Neural progenitor cell (in vitro differentiated cells): Measurements from ENCODE around the gene TENT5C. TPM values are rescaled to one million over a fixed set of nuclear protein-coding genes. Genes with fewer than 3 reads are reported as not detected.

ENCODE experiments used
- DNase-seq: peaks from one replicate; pipeline ENCODE4 v3.0.0-alpha.2; 2016; ENCODE audit warnings: low spot score
- H2AFZ ChIP-seq: fragments of 200-600 bp; sonication (generic); replicated peaks from 2 replicates; pipeline ENCODE4 v1.6.1; 2016; ENCODE audit warnings: antibody characterized with exemption
- H3F3A ChIP-seq: fragments of 200-600 bp; sonication (generic); 2 replicates; pipeline ENCODE4 v1.6.1; 2016; ENCODE audit warnings: antibody characterized with exemption, low read depth
- H3K27ac ChIP-seq: fragments of 200-600 bp; sonication (generic); 2 replicates; pipeline ENCODE4 v1.5.1; 2016; ENCODE audit warnings: mild to moderate bottlenecking
- H3K27me3 ChIP-seq: fragments of 200-600 bp; sonication (generic); 2 replicates; pipeline ENCODE4 v1.6.1; 2016; ENCODE audit warnings: mild to moderate bottlenecking, moderate library complexity
- H3K36me3 ChIP-seq: fragments of 200-600 bp; sonication (generic); 2 replicates; pipeline ENCODE4 v1.5.1; 2016
- H3K4me1 ChIP-seq: fragments of 200-600 bp; sonication (generic); 2 replicates; pipeline ENCODE4 v1.6.1; 2016; ENCODE audit warnings: mixed run types
- H3K4me2 ChIP-seq: fragments of 200-600 bp; sonication (generic); 2 replicates; pipeline ENCODE4 v1.6.1; 2016
- H3K4me3 ChIP-seq: fragments of 200-600 bp; sonication (generic); 2 replicates; pipeline ENCODE4 v1.5.1; 2016
- H3K79me2 ChIP-seq: fragments of 200-600 bp; sonication (generic); 2 replicates; pipeline ENCODE4 v1.6.1; 2016; ENCODE audit warnings: low read depth
- H3K9ac ChIP-seq: fragments of 200-600 bp; sonication (generic); 2 replicates; pipeline ENCODE4 v1.6.1; 2016
- H3K9me3 ChIP-seq: fragments of 200-600 bp; sonication (generic); 2 replicates; pipeline ENCODE4 v1.5.1; 2016; ENCODE audit warnings: low read depth
- H4K20me1 ChIP-seq: fragments of 200-600 bp; sonication (generic); 2 replicates; pipeline ENCODE4 v1.6.1; 2016; ENCODE audit warnings: low read depth
- H3K27ac Mint-ChIP-seq: 3 replicates; pipeline ENCODE4 v1.8.0; 2021; ENCODE audit warnings: mixed read lengths
- H3K27me3 Mint-ChIP-seq: 2 replicates; pipeline ENCODE4 v1.8.0; 2022; ENCODE audit warnings: low read depth, mild to moderate bottlenecking, inconsistent platforms, moderate library complexity, mixed read lengths; ENCODE audit not compliant: insufficient read depth
- H3K36me3 Mint-ChIP-seq: 3 replicates; pipeline ENCODE4 v1.8.0; 2021; ENCODE audit warnings: mixed read lengths
- H3K4me1 Mint-ChIP-seq: 3 replicates; pipeline ENCODE4 v1.8.0; 2021; ENCODE audit warnings: mixed read lengths
- H3K4me3 Mint-ChIP-seq: 3 replicates; pipeline ENCODE4 v1.8.0; 2021; ENCODE audit warnings: mild to moderate bottlenecking, moderate library complexity, mixed read lengths
- H3K9me3 Mint-ChIP-seq: 3 replicates; pipeline ENCODE4 v1.8.0; 2020; ENCODE audit warnings: mixed read lengths
- CTCF ChIP-seq: fragments of 200-600 bp; sonication (generic); IDR thresholded peaks from 2 replicates; pipeline ENCODE4 v1.5.1; 2017; ENCODE audit warnings: antibody characterized with exemption, mild to moderate bottlenecking
- EZH2 ChIP-seq: fragments of 200-600 bp; sonication (generic); IDR thresholded peaks from 2 replicates; pipeline ENCODE4 v1.6.1; 2017; ENCODE audit warnings: antibody characterized with exemption, mild to moderate bottlenecking, moderate library complexity
- EZH2phosphoT487 ChIP-seq: fragments of 200-600 bp; sonication (generic); IDR thresholded peaks from 2 replicates; pipeline ENCODE4 v1.6.1; 2017; ENCODE audit warnings: antibody characterized with exemption
- total RNA-seq: library from RNA; depleted of rRNA; stranded (reverse); fragments of >200 nt; gene quantifications from 2 replicates; pipeline ENCODE4 v1.2.3, GENCODE V29; 2015; ENCODE audit warnings: low replicate concordance

TENT5C gene
- total RNA-seq, 1 donor from 2014 or later: 0.39 TPM

GRCh38 chr1:117669572-117669971 is 63.7 kb downstream of the TENT5C start:
- no peak overlapping the region for H2AFZ ChIP-seq

GRCh38 chr1:117670976-117671780 is 65.3 kb downstream of the TENT5C start:
- Histone ChIP-seq H3K36me3 (no peaks in the 10 kb centered on the region), H3K79me2 (no peaks in the 10 kb centered on the region), H3K9ac (no peak overlapping the region), H2AFZ (no peak overlapping the region), H3K27ac (no peak overlapping the region), H3F3A (no peaks in the 10 kb centered on the region), H3K4me2 (no peak overlapping the region), H3K9me3 (no peaks in the 10 kb centered on the region), H3K27me3 (no peaks in the 10 kb centered on the region), H3K4me1 (no peaks in the 10 kb centered on the region), H3K4me3 (no peak overlapping the region), H4K20me1 (no peaks in the 10 kb centered on the region)
- H3K36me3 Mint-ChIP-seq: no peaks in the 10 kb centered on the region
- H3K9me3 Mint-ChIP-seq: no peaks in the 10 kb centered on the region
- no peak for DNase-seq
- no peak overlapping the region for H3K4me3 Mint-ChIP-seq
- peaks cover 5% of the 10 kb centered on the region for H3K4me1 Mint-ChIP-seq
- peaks cover 8% of the 10 kb centered on the region for H3K27me3 Mint-ChIP-seq
- H3K27ac Mint-ChIP-seq: no peak overlapping the region
- no peak for TF ChIP-seq EZH2
- no peak for TF ChIP-seq EZH2phosphoT487
- no peak for TF ChIP-seq CTCF

More at GRCh38 chr1:117669572-117669971, 63.7 kb downstream of the TENT5C start:
- Histone ChIP-seq H3F3A (no peaks in the 10 kb centered on the region), H3K36me3 (no peaks in the 10 kb centered on the region), H3K9ac (no peak overlapping the region), H4K20me1 (no peaks in the 10 kb centered on the region), H3K4me2 (no peak overlapping the region), H3K27me3 (no peaks in the 10 kb centered on the region), H3K4me1 (no peaks in the 10 kb centered on the region), H3K27ac (no peak overlapping the region), H3K4me3 (no peak overlapping the region), H3K9me3 (no peaks in the 10 kb centered on the region), H3K79me2 (no peaks in the 10 kb centered on the region)
- Mint-ChIP-seq H3K4me1 (peaks cover 5% of the 10 kb centered on the region), H3K4me3 (no peak overlapping the region), H3K36me3 (no peaks in the 10 kb centered on the region), H3K9me3 (no peaks in the 10 kb centered on the region), H3K27ac (no peak overlapping the region), H3K27me3 (peaks cover 8% of the 10 kb centered on the region)
- TF ChIP-seq EZH2 (no peak), EZH2phosphoT487 (no peak), CTCF (no peak)
- no peak for DNase-seq

GRCh38 chr1:117671781-117672501 is 66.1 kb downstream of the TENT5C start:
- DNase-seq: peak; percentile 66
- H3K4me3 Mint-ChIP-seq: no peak overlapping the region
- no peak overlapping the region for H2AFZ ChIP-seq

More at GRCh38 chr1:117671781-117672501, 66.1 kb downstream of the TENT5C start:
- H4K20me1 ChIP-seq: no peaks in the 10 kb centered on the region
- H3K27me3 ChIP-seq: no peaks in the 10 kb centered on the region
- no peak for TF ChIP-seq EZH2
- TF ChIP-seq EZH2phosphoT487: no peak
- TF ChIP-seq CTCF: peak; percentile 45
- H3K4me2 ChIP-seq: no peak overlapping the region
- Mint-ChIP-seq H3K36me3 (no peaks in the 10 kb centered on the region), H3K27me3 (peaks cover 8% of the 10 kb centered on the region), H3K4me1 (peaks cover 5% of the 10 kb centered on the region), H3K9me3 (no peaks in the 10 kb centered on the region), H3K27ac (no peak overlapping the region)
- no peak overlapping the region for H3K27ac ChIP-seq
- H3K79me2 ChIP-seq: no peaks in the 10 kb centered on the region
- no peaks in the 10 kb centered on the region for H3F3A ChIP-seq
- H3K9me3 ChIP-seq: no peaks in the 10 kb centered on the region
- no peak overlapping the region for H3K4me3 ChIP-seq
- H3K9ac ChIP-seq: no peak overlapping the region
- H3K4me1 ChIP-seq: no peaks in the 10 kb centered on the region
- H3K36me3 ChIP-seq: no peaks in the 10 kb centered on the region
